ENCODE data around the gene CDH4.

DNA sequence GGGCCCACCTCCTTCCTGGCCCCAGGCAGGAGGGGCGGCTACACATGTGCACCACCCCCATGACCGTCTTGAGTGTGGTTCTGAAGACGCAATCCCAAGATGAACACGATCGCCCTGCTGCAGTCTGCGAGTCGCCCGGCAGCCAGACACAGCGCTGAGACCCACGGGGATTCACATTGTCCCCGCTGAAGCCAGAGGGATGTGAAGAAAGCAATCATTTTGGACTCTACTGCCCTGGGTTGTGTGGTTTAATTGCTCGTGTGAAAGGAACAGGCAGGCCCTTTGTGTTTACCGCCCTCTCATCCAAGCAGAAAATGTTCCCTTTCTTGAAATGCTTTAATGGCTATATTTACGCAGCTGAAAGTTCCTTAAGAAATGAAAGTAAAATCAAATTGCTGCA, 534.2 kb downstream of the CDH4 start:
- TF ChIP-seq, protein P1, sequence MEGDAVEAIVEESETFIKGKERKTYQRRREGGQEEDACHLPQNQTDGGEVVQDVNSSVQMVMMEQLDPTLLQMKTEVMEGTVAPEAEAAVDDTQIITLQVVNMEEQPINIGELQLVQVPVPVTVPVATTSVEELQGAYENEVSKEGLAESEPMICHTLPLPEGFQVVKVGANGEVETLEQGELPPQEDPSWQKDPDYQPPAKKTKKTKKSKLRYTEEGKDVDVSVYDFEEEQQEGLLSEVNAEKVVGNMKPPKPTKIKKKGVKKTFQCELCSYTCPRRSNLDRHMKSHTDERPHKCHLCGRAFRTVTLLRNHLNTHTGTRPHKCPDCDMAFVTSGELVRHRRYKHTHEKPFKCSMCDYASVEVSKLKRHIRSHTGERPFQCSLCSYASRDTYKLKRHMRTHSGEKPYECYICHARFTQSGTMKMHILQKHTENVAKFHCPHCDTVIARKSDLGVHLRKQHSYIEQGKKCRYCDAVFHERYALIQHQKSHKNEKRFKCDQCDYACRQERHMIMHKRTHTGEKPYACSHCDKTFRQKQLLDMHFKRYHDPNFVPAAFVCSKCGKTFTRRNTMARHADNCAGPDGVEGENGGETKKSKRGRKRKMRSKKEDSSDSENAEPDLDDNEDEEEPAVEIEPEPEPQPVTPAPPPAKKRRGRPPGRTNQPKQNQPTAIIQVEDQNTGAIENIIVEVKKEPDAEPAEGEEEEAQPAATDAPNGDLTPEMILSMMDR (IDR thresholded peaks at IDR 0.05), result no peak
- TF ChIP-seq POLR2A (IDR thresholded peaks at IDR 0.05), result no peak

Data from ovary (tissue), 3 donors.